ENCODE results near the gene CTNNBL1.

The CTNNBL1 gene

DNA sequence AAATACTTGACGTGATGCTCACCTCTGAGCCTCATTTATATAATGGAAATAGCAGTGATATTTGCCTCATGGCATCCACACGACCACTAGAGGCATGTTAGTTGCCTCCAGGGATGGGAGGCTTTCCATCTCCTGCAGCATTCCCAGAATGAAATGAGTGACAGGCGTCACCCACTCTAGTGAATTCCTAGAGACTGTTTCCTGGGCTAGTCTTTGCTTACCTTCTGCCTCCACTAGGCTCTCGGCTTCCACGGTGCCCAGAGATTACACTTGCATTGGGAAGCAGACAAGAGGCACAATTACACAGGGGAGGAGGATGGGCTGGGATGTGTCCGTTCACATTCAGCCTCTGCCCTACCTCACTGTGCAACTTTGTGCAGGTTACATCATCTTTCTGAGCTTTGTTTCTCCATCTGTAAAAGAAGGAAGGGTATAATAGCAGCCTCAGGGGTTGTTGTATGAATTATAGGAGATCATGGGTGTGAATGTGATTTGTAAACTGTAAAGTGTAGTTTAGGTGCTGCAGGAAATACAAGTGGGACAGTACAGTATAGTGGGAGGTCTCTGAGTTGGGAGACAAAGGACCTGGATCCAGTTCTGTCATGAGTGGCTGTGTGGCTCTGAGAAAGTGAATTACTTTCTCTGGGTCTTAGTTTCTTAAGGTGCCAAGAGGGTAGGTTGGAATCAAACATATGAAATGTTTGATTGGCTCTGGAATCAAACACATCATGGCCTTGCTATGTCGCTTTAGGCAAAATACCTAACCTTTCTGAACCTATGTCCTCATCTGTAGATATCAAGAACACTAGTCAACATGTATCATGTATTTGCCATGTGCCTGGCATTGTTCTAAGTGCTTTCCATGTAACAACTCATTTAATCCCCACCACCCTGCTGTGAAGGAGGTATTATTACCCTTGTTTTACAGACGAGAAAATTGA lies 205.5 kb downstream of the CTNNBL1 start:
- DNase-seq (ENCODE audit: low read depth in 2 of 2): no peak

DNA sequence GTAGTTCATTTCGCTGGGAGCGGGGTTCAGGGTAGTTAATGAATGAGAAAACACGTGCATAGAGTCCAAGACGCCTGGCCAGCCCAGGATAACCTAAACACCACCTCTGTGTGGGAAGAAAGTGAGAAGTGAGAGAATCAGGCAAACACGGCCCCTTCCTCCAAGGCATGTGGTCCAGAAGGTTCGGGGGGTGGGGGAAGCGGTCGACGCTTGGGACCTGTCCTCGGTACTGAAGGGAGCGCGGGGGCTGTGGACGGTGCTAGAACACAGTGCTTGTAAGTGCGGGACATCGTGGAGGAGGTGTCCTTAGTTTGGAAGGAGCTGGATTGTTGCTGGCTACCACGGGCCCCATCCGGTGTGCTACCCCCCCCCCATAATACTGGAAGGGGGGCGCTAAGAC lies 207.4 kb downstream of the CTNNBL1 start:
- no peak for DNase-seq (ENCODE audit: low read depth in 2 of 2)

DNA sequence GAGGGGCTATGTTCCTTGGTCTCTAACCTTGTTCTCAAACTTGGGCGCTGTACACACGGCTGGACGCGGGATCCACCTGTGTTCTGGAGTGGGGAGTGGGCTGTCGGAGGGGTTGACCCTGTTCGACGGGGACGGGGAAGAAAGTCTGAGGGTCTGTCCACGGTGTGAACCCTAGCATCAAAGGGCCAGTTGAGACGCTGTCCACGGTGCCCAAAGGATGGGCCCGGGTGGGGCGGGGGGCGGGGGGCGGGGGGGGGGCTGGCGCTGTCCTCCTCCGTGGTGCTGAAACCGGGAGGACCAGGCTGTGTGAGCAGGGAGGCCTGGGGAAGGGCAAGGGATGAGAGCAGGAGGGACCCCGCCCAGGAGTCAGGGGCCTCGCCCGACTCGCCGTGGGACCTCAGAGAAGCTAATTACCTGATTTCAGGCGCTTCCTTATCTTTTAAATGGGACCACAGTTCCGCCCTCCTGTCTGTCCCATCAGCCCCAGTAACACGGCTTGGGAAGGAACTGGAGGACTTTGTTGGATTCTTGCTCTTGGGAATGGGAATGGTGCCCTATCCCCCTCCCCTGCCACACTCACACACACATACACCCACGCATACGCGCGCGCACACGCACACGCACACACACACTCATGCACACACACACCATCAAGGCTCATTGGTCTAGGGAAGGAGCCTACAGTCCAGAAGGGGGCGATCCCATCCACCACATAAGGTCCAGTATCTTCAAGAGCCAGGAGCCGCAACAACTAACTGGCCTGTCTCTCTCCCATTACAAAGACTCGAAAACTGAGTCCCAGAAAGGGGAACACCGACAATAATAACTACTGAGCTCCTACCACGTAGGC lies 208.0 kb downstream of the CTNNBL1 start:
- no peak for DNase-seq (ENCODE audit: low read depth in 2 of 2)

DNA sequence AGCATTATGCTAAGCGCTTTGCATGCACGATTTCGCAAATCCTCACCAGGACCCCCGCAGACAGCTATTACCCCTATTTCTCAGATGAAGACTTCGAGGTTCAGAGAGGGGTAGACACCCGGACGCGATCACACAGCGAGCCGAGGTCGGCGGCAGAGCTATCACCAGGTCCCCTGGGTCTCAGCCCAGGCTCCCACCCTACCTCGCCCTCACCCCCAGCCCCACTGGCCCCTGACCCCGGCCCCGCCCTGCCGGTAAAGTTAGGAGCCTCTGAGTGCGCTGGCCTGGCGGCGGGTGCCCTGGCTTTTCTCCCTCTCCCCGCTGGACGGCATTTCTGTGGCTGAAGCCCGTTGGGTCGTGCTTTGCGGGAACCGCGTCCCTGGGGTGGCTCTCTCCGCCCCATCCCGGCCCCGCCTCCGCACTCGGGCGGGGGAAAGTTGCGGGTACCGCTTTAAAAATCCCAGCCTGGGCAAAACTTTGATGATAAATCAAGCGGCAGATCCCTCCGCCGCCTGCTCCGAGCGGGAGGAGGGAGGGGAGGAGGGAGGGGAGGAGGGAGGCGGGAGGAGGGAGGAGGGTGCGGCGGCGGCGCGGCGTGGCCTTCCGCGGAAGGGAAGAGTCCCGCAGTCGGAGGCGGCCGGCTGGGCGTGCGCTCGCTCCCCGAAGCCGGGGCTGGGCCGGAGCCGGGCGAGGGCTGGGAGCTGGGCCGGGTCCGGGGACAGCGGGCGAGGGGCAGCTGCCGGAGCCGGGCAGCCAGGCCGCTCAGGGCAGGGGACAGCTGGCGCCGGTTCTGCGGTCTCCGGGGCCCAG lies 208.9 kb downstream of the CTNNBL1 start, which contains the start of gene VSTM2L:
Gene VSTM2L (plus strand): TSS at position 624 of the 810 bp plus-strand sequence. CDS start 224 bp downstream, outside the sequence.
- DNase-seq (ENCODE audit: low read depth in 2 of 2): no peak

DNA sequence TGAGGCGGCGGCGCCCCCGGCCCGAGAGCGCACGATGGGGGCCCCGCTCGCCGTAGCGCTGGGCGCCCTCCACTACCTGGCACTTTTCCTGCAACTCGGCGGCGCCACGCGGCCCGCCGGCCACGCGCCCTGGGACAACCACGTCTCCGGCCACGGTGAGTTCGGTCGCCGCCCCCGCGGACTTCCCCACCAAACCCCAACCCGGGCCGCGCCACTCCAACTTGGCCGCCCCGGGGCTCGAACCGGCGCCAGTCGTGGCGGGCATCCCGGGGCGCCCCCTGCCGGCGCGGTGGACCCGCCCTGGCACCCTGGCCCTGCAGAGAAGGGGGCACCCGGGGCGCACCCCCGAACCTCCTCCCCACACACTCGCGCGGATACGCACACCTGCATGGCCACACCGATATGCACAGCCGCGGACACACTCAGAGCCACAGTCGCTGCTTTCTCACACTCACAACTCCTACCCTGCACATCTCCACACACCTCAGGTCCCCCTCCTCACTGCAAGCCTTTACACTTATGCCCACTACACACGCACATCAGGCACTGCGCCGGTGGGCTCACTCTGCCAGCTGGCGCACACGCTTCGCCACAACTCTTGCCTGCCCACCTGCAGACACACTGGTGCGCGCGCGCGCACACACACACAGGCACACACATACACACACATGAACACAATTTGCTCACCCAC lies 209.6 kb downstream of the CTNNBL1 start:
- DNase-seq (ENCODE audit: low read depth in 2 of 2): no peak

DNA sequence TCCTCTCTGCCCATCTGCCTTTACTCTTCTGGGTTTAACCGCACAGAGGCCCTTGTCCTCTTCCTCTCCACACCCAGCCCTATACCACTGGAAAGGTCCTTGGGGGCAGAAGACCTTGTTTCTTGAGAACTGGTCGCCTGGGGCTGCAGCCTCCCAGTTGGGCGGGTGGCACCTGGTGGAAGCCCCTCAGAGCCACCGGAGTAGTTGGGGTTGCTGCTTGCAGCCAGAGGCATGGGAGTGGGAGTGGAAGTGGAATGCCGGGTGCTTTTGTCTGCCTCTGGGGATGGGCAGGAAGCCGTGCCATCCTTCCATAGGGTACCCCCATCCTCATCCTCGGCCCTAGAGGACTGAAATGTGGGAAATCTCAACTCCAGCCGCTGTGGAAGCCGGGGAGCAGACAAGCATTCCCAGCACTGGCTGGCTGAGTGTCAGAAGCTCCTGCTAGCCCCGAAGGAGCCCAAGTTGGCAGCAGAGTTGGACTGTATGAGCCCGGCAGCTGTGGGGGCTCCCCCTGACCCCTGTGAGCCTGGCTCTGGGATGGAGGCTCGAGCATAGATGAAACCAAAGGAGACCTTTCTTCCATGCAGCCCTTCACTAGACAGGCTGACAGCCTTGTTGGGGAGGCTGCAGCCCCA lies 210.3 kb downstream of the CTNNBL1 start:
- DNase-seq (ENCODE audit: low read depth in 2 of 2): no peak

DNA sequence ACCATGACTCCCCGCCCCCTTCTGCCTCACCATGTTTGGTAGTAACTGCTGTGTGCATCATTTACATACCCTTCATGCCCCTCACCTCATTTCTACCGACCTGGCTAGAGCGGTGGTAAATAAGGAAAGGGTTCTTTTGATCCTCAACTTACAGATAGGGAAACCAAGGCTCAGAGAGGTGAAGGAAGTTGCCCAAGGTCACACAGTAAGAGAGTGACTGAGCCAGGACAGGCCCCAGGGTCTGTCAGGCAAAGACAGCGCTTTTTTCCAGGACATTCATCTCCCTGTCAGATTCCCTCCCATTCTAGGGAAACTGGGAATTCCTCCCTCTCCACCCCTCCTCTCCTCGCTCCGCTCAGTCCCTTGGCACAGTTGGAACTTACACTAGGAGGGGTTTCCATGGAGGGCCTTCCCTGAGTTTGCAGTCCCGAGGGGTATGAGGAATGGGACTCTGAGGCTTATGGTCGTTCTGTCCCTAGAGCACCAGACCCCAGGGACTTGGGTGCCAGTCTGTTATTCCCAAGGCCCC lies 211.1 kb downstream of the CTNNBL1 start:
- DNase-seq (ENCODE audit: low read depth in 2 of 2): no peak

DNA sequence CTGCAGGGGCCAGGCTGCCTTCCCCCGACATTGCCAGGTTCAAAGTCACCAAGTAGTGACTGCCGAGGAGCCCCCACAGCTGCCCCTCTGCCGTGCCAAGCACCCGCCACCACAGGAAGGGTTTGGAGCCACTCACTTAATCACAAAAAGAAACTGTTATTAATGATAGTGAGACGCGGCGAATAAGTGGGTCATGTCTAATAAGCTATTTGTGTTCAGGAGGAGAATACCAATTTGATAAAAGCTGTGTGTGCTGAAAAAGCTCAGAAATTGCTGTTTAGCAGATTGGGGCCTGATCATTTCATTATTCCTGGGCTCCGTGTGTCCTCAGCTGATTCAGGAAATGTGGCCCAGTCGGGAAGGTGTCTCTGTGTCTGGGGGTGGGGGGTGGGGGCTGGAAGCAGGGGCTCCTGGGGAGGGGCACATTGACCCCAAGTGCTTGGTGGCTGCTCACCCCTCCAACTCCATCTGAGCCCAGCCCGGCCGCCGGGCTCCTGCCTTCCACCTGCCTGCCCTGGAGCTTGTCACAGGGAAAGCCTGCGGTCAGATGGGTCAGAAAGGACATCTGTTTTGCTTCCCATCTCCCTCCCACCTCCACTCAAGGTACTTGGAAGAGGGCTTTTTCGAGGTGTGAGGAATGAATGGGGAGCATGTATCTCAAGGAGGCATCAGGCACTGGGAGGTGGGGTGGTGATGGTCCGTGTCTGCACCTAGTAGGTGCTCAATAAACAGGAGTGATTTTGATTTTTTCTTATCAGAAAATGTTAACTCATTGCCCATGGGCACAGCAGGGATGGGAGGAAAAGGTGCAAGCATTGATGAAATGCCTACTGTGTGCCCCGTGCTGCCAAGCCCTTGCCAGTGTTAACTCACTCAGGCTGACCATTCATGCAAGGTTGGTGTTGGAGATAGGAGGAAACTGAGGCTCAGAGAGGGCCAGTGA lies 212.1 kb downstream of the CTNNBL1 start:
- no peak for DNase-seq (ENCODE audit: low read depth in 2 of 2)

DNA sequence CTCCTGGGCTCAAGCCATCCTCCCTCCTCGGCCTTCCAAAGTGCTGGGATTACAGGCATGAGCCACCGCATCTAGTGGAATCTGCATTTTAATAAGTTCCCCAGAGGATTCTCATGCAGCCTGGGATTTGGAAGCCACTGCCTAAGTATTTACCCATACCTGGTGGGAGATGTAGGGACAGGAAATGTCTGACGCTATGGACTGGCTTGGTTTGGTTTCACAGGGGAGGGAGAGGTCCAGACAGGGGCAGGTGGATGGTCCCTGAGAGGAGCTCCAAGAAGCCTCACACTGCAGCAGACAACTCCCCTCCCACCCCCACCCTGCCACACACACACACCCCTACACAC lies 213.5 kb downstream of the CTNNBL1 start:
- no peak for DNase-seq (ENCODE audit: low read depth in 2 of 2)

DNA sequence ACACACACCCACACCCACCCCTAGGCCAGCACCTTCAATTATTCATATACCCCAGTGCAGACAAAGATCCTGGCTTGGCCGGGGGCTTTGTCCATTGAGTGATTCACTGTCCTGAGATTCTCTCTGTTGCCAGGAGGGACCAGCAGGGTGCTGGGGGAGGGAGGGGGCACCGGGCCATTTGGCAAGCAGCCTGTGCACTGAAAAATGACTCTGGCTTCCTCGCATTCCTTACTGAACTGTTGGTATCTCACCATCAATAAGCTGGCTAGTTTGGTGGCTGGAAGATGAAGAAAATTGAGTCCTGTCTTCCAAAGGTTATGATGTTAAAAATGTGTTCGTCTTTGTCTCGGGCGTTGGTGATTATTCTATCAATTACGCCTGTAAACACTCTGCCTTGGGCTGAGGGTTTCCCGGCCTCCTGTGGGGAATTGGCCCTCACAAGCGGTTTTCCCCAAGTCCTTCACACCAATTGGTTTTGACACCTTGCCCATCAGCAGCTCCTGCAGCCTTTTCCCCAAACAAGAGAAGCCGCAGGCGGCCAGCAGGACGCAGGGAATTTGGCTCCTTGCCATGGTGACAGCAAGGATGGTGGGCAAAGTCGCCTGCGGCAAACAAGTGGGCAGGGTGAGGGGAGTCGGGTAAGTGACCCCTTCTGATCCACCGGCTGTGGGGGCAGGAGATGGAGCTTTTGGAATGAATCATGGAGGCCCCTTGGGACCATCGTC lies 214.0 kb downstream of the CTNNBL1 start:
- no peak for DNase-seq (ENCODE audit: low read depth in 2 of 2)

DNA sequence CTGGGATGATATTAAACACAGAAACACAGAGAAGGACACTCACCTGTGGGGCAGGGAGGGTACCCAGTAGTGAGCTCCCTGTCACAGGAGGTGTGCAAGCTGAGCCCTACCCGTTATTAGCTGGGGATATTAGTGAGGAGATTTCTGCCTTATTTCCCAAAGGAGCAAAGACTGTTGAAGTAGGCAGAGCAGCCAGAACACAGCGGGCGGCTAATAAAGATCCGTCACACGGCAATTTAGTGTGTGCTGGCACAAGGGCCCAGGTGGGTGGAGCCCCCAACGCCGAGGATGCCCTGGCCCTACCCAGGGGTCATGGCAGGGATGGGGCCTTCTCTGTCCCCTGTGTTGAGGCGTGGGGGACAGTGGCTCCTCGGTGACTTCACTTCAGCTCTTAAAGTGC lies 217.4 kb downstream of the CTNNBL1 start:
- DNase-seq (ENCODE audit: low read depth in 2 of 2): no peak

DNA sequence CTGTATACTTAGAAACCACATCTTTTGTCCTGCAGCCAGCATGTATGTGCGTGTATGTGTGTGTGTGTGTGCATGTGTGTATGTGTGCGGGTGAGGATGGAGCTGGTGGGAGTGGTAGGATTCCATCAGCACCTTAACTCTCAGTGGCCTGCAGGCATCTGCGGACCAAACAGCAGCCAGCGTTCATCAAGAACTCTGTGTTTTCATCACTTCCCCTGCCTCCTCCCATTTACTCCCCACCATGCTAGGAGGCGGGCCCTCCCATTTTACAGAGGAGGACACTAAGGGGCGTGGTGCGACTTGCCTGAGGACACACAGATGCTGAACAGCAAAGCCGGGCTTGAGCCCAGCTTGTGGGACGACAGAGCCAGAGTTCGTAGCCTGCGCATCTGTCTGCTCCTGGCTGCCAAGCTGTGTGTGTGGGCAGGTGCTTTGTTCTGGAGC lies 218.0 kb downstream of the CTNNBL1 start:
- DNase-seq (ENCODE audit: low read depth in 2 of 2): no peak

DNA sequence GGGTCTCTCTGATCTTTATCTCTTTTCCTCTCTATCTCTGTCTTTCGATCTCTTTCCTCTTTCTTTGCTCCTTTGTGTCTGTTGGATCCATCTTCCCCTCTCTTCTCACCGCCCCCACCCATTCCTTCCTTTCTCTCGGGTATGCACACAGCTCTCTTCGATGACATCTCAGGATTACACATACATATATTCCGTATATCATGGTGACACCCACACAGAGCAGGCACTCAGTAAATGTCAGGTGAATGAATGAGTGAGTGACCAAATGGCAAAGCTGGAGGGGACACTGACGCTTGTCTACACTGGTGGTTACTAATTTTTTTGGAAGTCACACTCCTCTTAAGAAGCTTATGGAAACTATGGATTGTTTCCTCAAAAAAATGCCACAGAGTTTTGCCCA lies 219.0 kb downstream of the CTNNBL1 start:
- DNase-seq (ENCODE audit: low read depth in 2 of 2): no peak

DNA sequence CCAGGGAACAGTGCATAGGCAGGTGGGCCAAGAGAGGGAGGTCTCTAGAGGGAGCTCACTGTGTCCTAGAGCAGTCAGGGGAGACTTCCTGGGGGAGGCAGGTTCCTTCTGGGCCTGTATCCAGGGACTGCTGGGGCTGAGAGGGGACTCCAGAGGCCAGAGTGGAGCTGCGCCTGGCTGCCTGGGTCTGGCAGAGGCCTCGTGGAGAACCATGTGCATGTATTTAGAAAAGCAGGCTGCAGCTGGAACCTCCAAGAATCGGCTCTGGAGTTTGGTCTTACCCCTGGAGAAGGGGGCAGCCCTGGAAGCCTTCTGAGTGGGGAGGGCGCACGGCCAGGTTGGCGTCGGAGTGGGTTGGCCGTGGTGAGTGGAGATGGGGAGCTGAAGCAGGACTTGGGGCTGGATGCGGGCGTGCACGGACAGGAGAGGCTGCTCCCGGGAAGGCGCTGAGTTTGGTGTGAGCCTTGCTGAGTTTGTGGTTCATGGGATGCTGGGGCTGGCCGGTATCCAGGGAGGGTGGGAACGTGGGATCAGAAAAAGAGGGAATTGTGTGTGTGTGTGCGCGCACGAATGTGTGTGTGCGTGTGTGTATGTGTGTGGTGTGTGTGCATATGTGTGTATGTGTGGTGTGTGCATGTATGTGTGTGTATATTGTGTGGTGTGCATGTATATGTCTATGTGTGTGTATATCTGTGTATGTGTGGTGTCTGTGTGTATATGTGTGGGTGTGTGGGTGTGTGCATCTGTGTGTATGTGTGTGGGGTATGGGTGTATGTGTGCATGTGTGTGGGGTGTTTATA lies 219.9 kb downstream of the CTNNBL1 start:
- DNase-seq (ENCODE audit: low read depth in 2 of 2): no peak

DNA sequence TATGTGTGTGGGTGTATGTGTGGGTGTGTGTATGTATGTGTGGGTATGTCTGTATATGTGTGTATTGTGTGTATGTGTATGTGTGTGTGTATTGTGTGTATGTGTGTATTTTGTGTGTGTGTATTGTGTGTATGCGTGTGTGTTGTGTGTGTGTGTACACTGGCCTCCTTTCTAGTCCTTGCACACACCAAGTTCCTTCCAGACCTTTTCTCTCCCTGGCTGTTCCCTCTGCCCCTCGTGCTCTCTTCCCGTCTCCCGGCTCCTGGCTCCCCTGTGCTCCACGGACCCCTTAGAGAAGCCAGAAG lies 220.5 kb downstream of the CTNNBL1 start:
- no peak for DNase-seq (ENCODE audit: low read depth in 2 of 2)

DNA sequence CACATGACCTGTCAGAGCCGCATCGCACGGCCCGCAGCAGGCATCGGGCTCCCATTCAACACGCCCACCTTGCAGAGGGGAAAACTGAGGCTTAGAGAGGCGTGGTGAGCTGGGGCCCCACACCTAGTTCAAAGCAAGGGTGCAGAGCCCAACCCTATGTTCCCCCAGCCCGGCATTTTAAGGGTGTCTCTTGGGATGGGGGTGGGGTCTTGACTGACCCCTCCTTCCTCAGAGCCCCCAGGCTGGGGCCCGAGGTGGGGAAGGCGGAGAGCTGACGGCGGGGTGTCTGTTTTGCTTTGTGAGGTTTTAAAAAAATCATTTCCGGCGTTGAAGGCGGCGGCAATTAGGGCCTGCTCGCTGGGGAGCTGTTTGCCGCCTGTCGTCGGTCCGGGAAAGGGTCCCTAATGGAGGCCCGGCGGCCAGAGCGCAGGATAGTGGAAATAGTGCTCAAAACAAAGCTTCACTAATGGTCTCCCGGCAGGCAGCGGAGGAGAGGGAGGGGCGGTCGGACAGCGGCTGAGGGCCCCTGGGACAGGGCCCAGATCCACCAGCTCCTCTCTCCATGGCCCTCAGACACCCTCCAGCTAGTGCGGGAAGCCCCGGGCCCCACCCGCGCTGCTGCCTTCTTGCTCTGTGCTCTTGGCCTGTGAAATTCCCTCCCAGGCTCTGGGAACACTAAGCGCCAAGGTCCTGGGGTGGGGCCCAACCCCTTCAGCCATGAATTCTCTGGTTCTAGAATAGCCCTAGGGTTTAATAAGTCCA lies 221.0 kb downstream of the CTNNBL1 start:
- DNase-seq (ENCODE audit: low read depth in 2 of 2): no peak

DNA sequence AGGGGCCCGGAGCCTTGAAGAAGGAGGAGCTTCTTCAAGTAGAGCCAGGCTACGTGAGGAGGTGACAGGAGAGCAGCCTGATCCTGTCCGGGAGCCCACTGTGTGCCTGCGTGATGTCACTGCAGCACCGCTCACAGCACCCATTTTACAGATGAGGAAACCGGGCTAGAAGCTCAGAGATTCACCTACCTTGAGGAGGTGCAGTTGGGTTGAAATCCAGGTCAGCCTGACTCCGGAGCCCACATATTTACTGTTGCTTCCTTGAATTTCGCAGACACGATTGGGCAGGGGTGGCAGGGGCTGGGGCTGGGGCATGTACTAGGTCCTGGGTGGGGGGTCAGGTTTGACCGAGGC lies 221.6 kb downstream of the CTNNBL1 start:
- DNase-seq (ENCODE audit: low read depth in 2 of 2): no peak
